GM12878 (cell line): ENCODE measurements around the gene FOS. TPM values are rescaled to one million over a fixed set of nuclear protein-coding genes. Genes with fewer than 3 reads are reported as not detected.

Experiments
- ATAC-seq: fragments of 200-7000 bp; cut with Tn5 transposase; 3 replicates; pipeline ENCODE4 v1.9.1; 2020; ENCODE audit warnings: mild to moderate bottlenecking, moderate library complexity
- BruUV-seq: library from RNA; stranded (reverse); fragments of 400-500 nt; replicated peaks from 2 replicates; lab custom pipeline; 2021; lab: Mats Ljungman, UMichigan
- CTCF ChIA-PET: fragments of 300-600 bp; sonication (Branson Sonifier 250); formaldehyde crosslinking; extraction: SDS; loops from one replicate; lab custom pipeline; 2021; ENCODE audit warnings: inconsistent platforms; lab: Yijun Ruan, JAX
- POLR2A ChIA-PET: fragments of 350-600 bp; formaldehyde crosslinking; extraction: SDS; loops from one replicate; lab custom pipeline; 2021; ENCODE audit warnings: inconsistent platforms; lab: Charles Lee
- RAD21 ChIA-PET: fragments of 300-600 bp; sonication (Branson Sonifier 250); formaldehyde crosslinking; loops from one replicate; lab custom pipeline; 2023; ENCODE audit warnings: antibody characterized with exemption; ENCODE audit not compliant: unreplicated experiment; lab: Charles Lee
- SMC1A ChIA-PET: fragments of 300-600 bp; sonication (Branson Sonifier 250); formaldehyde crosslinking; loops from one replicate; lab custom pipeline; 2023; ENCODE audit not compliant: unreplicated experiment, uncharacterized antibody; lab: Charles Lee
- DNase-seq: peaks from one replicate; pipeline ENCODE4 v3.0.0-alpha.2; 2011; ENCODE audit warnings: low read depth, low spot score
- FAIRE-seq: peaks from 3 replicates; lab custom pipeline; 2011; peaks lifted over from hg19 to GRCh38; lab: Jason Lieb, UNC
- H2AFZ ChIP-seq: 2 replicates; pipeline ENCODE4 v1.6.0; 2011; ENCODE audit warnings: low read depth, low read length, control low read depth; ENCODE audit not compliant: control insufficient read depth
- H3K27ac ChIP-seq: 2 replicates; pipeline ENCODE4 v1.5.1; 2011; ENCODE audit warnings: control low read depth; ENCODE audit not compliant: control insufficient read depth, insufficient read depth
- H3K27me3 ChIP-seq, 2 experiments: replicated peaks in 1 of 2; 2 replicates each; pipeline versions ENCODE4 v1.6.0 to v1.6.1; 2011; ENCODE audit warnings: low read length in 1 of 2; ENCODE audit not compliant: control insufficient read depth in 2 of 2, insufficient read depth in 2 of 2
- H3K36me3 ChIP-seq, 2 experiments: 2 replicates each; pipeline ENCODE4 v1.5.1; 2011; ENCODE audit warnings: low read length in 1 of 2; ENCODE audit not compliant: control insufficient read depth in 2 of 2, insufficient read depth in 2 of 2
- H3K4me1 ChIP-seq: 2 replicates; pipeline ENCODE4 v1.6.1; 2011; ENCODE audit warnings: mild to moderate bottlenecking, low read length, moderate library complexity, mixed read lengths; ENCODE audit not compliant: control insufficient read depth, insufficient read depth
- H3K4me2 ChIP-seq: 2 replicates; pipeline ENCODE4 v1.6.0; 2011; ENCODE audit warnings: control low read depth; ENCODE audit not compliant: control insufficient read depth, insufficient read depth
- H3K4me3 ChIP-seq: fragments of 200-600 bp; sonication (generic); 2 replicates; pipeline ENCODE4 v1.5.1; 2016
- H3K79me2 ChIP-seq: 2 replicates; pipeline ENCODE4 v1.6.0; 2011; ENCODE audit warnings: low read length; ENCODE audit not compliant: control insufficient read depth, insufficient read depth
- H3K9ac ChIP-seq: 2 replicates; pipeline ENCODE4 v1.8.0; 2011; ENCODE audit warnings: low read length, control low read depth, mixed read lengths; ENCODE audit not compliant: control insufficient read depth, insufficient read depth
- H3K9me3 ChIP-seq: replicated peaks from 3 replicates; pipeline ENCODE4 v1.5.1; 2011; ENCODE audit warnings: mild to moderate bottlenecking, low read length; ENCODE audit not compliant: control insufficient read depth, insufficient read depth
- H4K20me1 ChIP-seq: 2 replicates; pipeline ENCODE4 v1.6.0; 2011; ENCODE audit not compliant: control insufficient read depth, insufficient read depth
- CHD4 ChIP-seq: fragments of 200-600 bp; sonication (generic); IDR thresholded peaks from 2 replicates; pipeline ENCODE4 v1.6.1; 2016; ENCODE audit warnings: mild to moderate bottlenecking
- EGR1 ChIP-seq, 2 experiments: IDR thresholded peaks; 1 replicate in 1 of 2; 2 replicates in 1 of 2; pipeline ENCODE4 v1.6.1; 2011 to 2012; ENCODE audit warnings: low read depth in 2 of 2, low read length in 2 of 2, borderline replicate concordance in 1 of 2, mild to moderate bottlenecking in 1 of 2, moderate library complexity in 1 of 2
- EP300 ChIP-seq, 2 experiments: fragments of 150-350 bp in 1 of 2; IDR thresholded peaks; 2 replicates each; pipeline ENCODE4 v1.6.1; 2011 to 2012; ENCODE audit warnings: low read depth in 2 of 2, low read length in 2 of 2, borderline replicate concordance in 1 of 2, improper control_type of control experiment in 1 of 2, inconsistent platforms in 1 of 2; ENCODE audit not compliant: control insufficient read depth in 1 of 2
- ETV6 ChIP-seq, 2 experiments: fragments of 450-650 bp in 1 of 2; IDR thresholded peaks in 1 of 2; conservative IDR thresholded peaks in 1 of 2; 2 replicates each; pipeline ENCODE4 v1.6.1; 2014; ENCODE audit warnings: antibody characterized with exemption in 1 of 2, borderline replicate concordance in 1 of 2, low read depth in 1 of 2, mild to moderate bottlenecking in 1 of 2, moderate library complexity in 1 of 2
- EZH2 ChIP-seq: IDR thresholded peaks from 2 replicates; pipeline ENCODE4 v1.6.1; 2012; ENCODE audit warnings: low read depth, mild to moderate bottlenecking, control low read depth, inconsistent platforms, low read length, borderline replicate concordance; ENCODE audit not compliant: control insufficient read depth
- GATAD2B ChIP-seq: fragments of 450-650 bp; conservative IDR thresholded peaks from 2 replicates; pipeline ENCODE4 v1.6.1; 2017; ENCODE audit warnings: low read depth, mild to moderate bottlenecking, moderate library complexity
- HDAC2 ChIP-seq: fragments of 200-600 bp; sonication (generic); IDR thresholded peaks from 2 replicates; pipeline ENCODE4 v1.6.1; 2017
- HDGF ChIP-seq: fragments of 450-650 bp; IDR thresholded peaks from 2 replicates; pipeline ENCODE4 v1.6.1; 2016; ENCODE audit warnings: antibody characterized with exemption
- JUNB ChIP-seq: IDR thresholded peaks from 2 replicates; pipeline ENCODE4 v1.6.1; 2016; ENCODE audit warnings: antibody characterized with exemption, mild to moderate bottlenecking
- MAX ChIP-seq: IDR thresholded peaks from 2 replicates; pipeline ENCODE4 v1.6.1; 2012; ENCODE audit warnings: low read depth, low read length, improper control_type of control experiment
- NFIC ChIP-seq: IDR thresholded peaks from 2 replicates; pipeline ENCODE4 v1.6.1; 2012; ENCODE audit warnings: low read depth, mild to moderate bottlenecking, inconsistent platforms, low read length, moderate library complexity
- NFXL1 ChIP-seq: fragments of 450-650 bp; IDR thresholded peaks from 2 replicates; pipeline ENCODE4 v1.6.1; 2017; ENCODE audit warnings: antibody characterized with exemption, mild to moderate bottlenecking, borderline replicate concordance
- NFYA ChIP-seq: IDR thresholded peaks from 2 replicates; pipeline ENCODE4 v1.6.1; 2011; ENCODE audit warnings: low read depth, mild to moderate bottlenecking, low read length, improper control_type of control experiment, borderline replicate concordance
- NKRF ChIP-seq: fragments of 450-650 bp; conservative IDR thresholded peaks from 2 replicates; pipeline ENCODE4 v1.6.1; 2017; ENCODE audit warnings: mild to moderate bottlenecking, moderate library complexity
- PAX5 ChIP-seq: IDR thresholded peaks from 2 replicates; pipeline ENCODE4 v1.6.1; 2011; ENCODE audit warnings: low read depth, low read length, borderline replicate concordance
- PML ChIP-seq: IDR thresholded peaks from 2 replicates; pipeline ENCODE4 v1.6.1; 2012; ENCODE audit warnings: low read length, inconsistent platforms
- POLR2A ChIP-seq: IDR thresholded peaks from 2 replicates; pipeline ENCODE4 v1.6.1; 2011; ENCODE audit warnings: low read depth, mild to moderate bottlenecking, low read length
- RAD51 ChIP-seq: fragments of 450-650 bp; IDR thresholded peaks from 2 replicates; pipeline ENCODE4 v1.6.1; 2016; ENCODE audit warnings: moderate library complexity, mild to moderate bottlenecking, inconsistent platforms
- RB1 ChIP-seq: fragments of 450-650 bp; formaldehyde crosslinking; IDR thresholded peaks from 2 replicates; pipeline ENCODE4 v1.6.1; 2017; ENCODE audit warnings: mild to moderate bottlenecking, borderline replicate concordance
- RUNX3 ChIP-seq: IDR thresholded peaks from 2 replicates; pipeline ENCODE4 v1.6.1; 2012; ENCODE audit warnings: low read length, inconsistent platforms
- SRF ChIP-seq, 2 experiments: IDR thresholded peaks; 2 replicates each; pipeline ENCODE4 v1.6.1; 2011; ENCODE audit warnings: low read depth in 2 of 2, low read length in 2 of 2, mild to moderate bottlenecking in 1 of 2, moderate library complexity in 1 of 2
- TBL1XR1 ChIP-seq: IDR thresholded peaks from 2 replicates; pipeline ENCODE4 v1.6.1; 2012; ENCODE audit warnings: low read depth, low read length, improper control_type of control experiment
- WRNIP1 ChIP-seq: IDR thresholded peaks from 2 replicates; pipeline ENCODE4 v1.6.1; 2011; ENCODE audit warnings: low read depth, low read length, improper control_type of control experiment, borderline replicate concordance
- YBX1 ChIP-seq: fragments of 450-650 bp; IDR thresholded peaks from 2 replicates; pipeline ENCODE4 v1.6.1; 2016; ENCODE audit warnings: antibody characterized with exemption
- WGBS: methylation state at CpG from one replicate; pipeline ENCODE4 v1.1.6; 2016; ENCODE audit warnings: low lambda C conversion rate; ENCODE audit not compliant: insufficient replicate concordance, insufficient coverage; ENCODE audit errors: missing lambda C conversion rate; 5-methylcytosine and 5-hydroxymethylcytosine counted together
- in situ Hi-C: fragments of 300-500 bp; cut with MboI; formaldehyde crosslinking; loops from 9 replicates; pipeline ENCODE4 v1.14.3; 2018; ENCODE audit warnings: mixed read lengths
- intact Hi-C: fragments of 100-400 bp; cut with micrococcal nuclease; formaldehyde crosslinking; loops from one replicate; pipeline ENCODE4 v1.14.2; 2022; ENCODE audit not compliant: unreplicated experiment
- polyA plus RNA-seq, 11 experiments: library from polyadenylated mRNA; depleted of rRNA in 4 of 11; unstranded in 6 of 11; stranded (reverse) in 5 of 11; fragments of >200 nt; fragmentation: Nextera tagmentation in 4 of 11; fragmentation: Illumina TruSeq in 1 of 11; extraction: Ambion mirVana in 4 of 11; extraction: Trizol in 1 of 11; gene quantifications; 1 replicate in 1 of 11; 2 replicates in 10 of 11; pipeline versions ENCODE4 v1.2.1 to v1.2.3, GENCODE V29; 2011 to 2016; ENCODE audit warnings: inconsistent platforms in 2 of 11, missing spikeins in 2 of 11, low read depth in 1 of 11
- total RNA-seq, 4 experiments: library from RNA; depleted of rRNA in 3 of 4; stranded (reverse); fragments of >200 nt in 3 of 4; fragmentation: Illumina TruSeq in 1 of 4; extraction: Trizol in 1 of 4; gene quantifications; 2 replicates each; pipeline versions ENCODE4 v1.2.1 to v1.2.3, GENCODE V29; 2013 to 2021

Gene FOS
- total and polyA plus RNA-seq, 10 of the 15 experiments (the other 5 are each of a cell fraction or from before 2014, with no cell fraction given), result 0.02 to 0.95 (median 0.38) TPM

GRCh38 chr14:75230140-75230792, 48.4 kb upstream of the FOS start:
- peak overlapping the region; percentile 50 for H2AFZ ChIP-seq
- intact Hi-C loops, result loop anchor here (2.0 to 5.0 kb wide), 2 partner anchors 19 to 93 kb away; no protein-coding TSS in a partner anchor
- peak overlapping the region; percentile 75 for H3K4me2 ChIP-seq
- no peak overlapping the region for H3K4me3 ChIP-seq
- H3K9me3 ChIP-seq, result no peaks in the 10 kb centered on the region
- peak; percentile 74 for DNase-seq
- H3K27ac ChIP-seq, result peak overlapping the region; percentile 34; the same call in 1 of the 2 replicates
- no peaks in the 10 kb centered on the region for H3K36me3 ChIP-seq
- SMC1A ChIA-PET, result interaction anchor here (1.0 to 2.0 kb wide), 5 partner anchors 15 to 256 kb away, joined by 3 to 7 read pairs (median 4); no protein-coding TSS in a partner anchor
- CTCF ChIA-PET, result interaction anchor here (1.3 to 1.7 kb wide), 2 partner anchors 67 to 89 kb away, joined by 3 to 4 read pairs; no protein-coding TSS in a partner anchor
- in situ Hi-C loops, result no loop called here
- no peak overlapping the region; the same call in 1 of the 2 replicates for H3K9ac ChIP-seq
- RAD21 ChIA-PET, result interaction anchor here (0.6 to 2.3 kb wide), 2 partner anchors 64 to 65 kb away, joined by 3 to 5 read pairs; no protein-coding TSS in a partner anchor
- H4K20me1 ChIP-seq, result no peaks in the 10 kb centered on the region
- BruUV-seq, result no TSS peak
- POLR2A ChIA-PET, result interaction anchor here (0.6 to 1.1 kb wide), 2 partner anchors 19 to 107 kb away, joined by 3 to 4 read pairs; no protein-coding TSS in a partner anchor
- peak; percentile 81 for ATAC-seq
- H3K27me3 ChIP-seq, result no peaks in the 10 kb centered on the region
- FAIRE-seq, result peak; percentile 97
- no peaks in the 10 kb centered on the region for H3K79me2 ChIP-seq
- WGBS, result 28% methylated on average over 6 of the region's 6 CpGs
- peaks cover 37% of the 10 kb centered on the region for H3K4me1 ChIP-seq
- TF ChIP-seq POLR2A, result no peak
- TF ChIP-seq JUNB, result no peak
- no peak for TF ChIP-seq PML
- TF ChIP-seq SRF (IDR thresholded peaks at IDR 0.05; ENCODE audit: low read depth in 2 of 2, low read length in 2 of 2), result no peak
- peak in 1 of 2 experiments; percentile 25; a peak in 1 of 3 replicates for TF ChIP-seq EGR1 (IDR thresholded peaks at IDR 0.05; ENCODE audit: borderline replicate concordance in 1 of 2, low read depth in 2 of 2, low read length in 2 of 2)
- TF ChIP-seq NFXL1, result no peak
- TF ChIP-seq HDGF, result no peak
- no peak for TF ChIP-seq RB1
- TF ChIP-seq GATAD2B, result peak; percentile 53
- no peak for TF ChIP-seq EZH2
- TF ChIP-seq NFIC, result no peak
- TF ChIP-seq NKRF, result no peak
- TF ChIP-seq WRNIP1, result no peak
- no peak; the same call in 1 of the 2 replicates for TF ChIP-seq TBL1XR1
- peak; percentile 79 for TF ChIP-seq RUNX3
- no peak; the same call in 1 of the 2 replicates for TF ChIP-seq NFYA
- TF ChIP-seq HDAC2, result no peak
- TF ChIP-seq RAD51, result no peak
- no peak for TF ChIP-seq MAX
- no peak for TF ChIP-seq YBX1
- peak in 1 of 2 experiments; percentile 51; a peak in 2 of 4 replicates for TF ChIP-seq ETV6 (conservative IDR thresholded peaks at IDR 0.05 in 1 of 2, IDR thresholded peaks at IDR 0.05 in 1 of 2; ENCODE audit: borderline replicate concordance in 1 of 2, low read depth in 1 of 2)
- no peak for TF ChIP-seq CHD4
- 0 out of 4 replicates have a peak, but pooled peaks of 1 of the 2 experiments have one; percentile 23 for TF ChIP-seq EP300 (IDR thresholded peaks at IDR 0.05; ENCODE audit: borderline replicate concordance in 1 of 2, control insufficient read depth in 1 of 2, low read depth in 2 of 2, low read length in 2 of 2)
- no peak for TF ChIP-seq PAX5
